Astrocyte of the cerebellum (primary cell): ENCODE measurements around the gene OR4C3.
"Not testable (repeated sequence)": the region's sequence is repeated elsewhere in the genome, so short reads cannot be mapped to it uniquely, and the experiment has no call there.

Source experiments
- DNase-seq: peaks from one replicate; pipeline ENCODE4 v3.0.0-alpha.2; 2011; ENCODE audit warnings: low read depth
- H3K4me3 ChIP-seq: 2 replicates; pipeline ENCODE4 v1.5.1; 2011; ENCODE audit warnings: mild to moderate bottlenecking, low read depth, low read length, moderate library complexity
- in situ Hi-C: cut with HindIII; loops from 2 replicates; pipeline ENCODE4 v1.10.0; 2017; ENCODE audit warnings: low sequenced_read_pairs
- TF ChIP-seq, protein P1 (sequence below): IDR thresholded peaks from 2 replicates; pipeline ENCODE4 v1.5.1; 2012; ENCODE audit warnings: low read length, low read depth, moderate library complexity, mild to moderate bottlenecking; ENCODE audit errors: missing control alignments

Gene OR4C3

GRCh38 chr11:48354677-48355076 lies 30.0 kb downstream of the OR4C3 start:
- no peak for DNase-seq
- TF ChIP-seq, protein P1, sequence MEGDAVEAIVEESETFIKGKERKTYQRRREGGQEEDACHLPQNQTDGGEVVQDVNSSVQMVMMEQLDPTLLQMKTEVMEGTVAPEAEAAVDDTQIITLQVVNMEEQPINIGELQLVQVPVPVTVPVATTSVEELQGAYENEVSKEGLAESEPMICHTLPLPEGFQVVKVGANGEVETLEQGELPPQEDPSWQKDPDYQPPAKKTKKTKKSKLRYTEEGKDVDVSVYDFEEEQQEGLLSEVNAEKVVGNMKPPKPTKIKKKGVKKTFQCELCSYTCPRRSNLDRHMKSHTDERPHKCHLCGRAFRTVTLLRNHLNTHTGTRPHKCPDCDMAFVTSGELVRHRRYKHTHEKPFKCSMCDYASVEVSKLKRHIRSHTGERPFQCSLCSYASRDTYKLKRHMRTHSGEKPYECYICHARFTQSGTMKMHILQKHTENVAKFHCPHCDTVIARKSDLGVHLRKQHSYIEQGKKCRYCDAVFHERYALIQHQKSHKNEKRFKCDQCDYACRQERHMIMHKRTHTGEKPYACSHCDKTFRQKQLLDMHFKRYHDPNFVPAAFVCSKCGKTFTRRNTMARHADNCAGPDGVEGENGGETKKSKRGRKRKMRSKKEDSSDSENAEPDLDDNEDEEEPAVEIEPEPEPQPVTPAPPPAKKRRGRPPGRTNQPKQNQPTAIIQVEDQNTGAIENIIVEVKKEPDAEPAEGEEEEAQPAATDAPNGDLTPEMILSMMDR = no peak
- in situ Hi-C loops = no loop called here
- no peak overlapping the region for H3K4me3 ChIP-seq

GRCh38 chr11:48361289-48361688 lies 36.6 kb downstream of the OR4C3 start:
- H3K4me3 ChIP-seq, DNase-seq, in situ Hi-C loops: not testable (repeated sequence)

DNA sequence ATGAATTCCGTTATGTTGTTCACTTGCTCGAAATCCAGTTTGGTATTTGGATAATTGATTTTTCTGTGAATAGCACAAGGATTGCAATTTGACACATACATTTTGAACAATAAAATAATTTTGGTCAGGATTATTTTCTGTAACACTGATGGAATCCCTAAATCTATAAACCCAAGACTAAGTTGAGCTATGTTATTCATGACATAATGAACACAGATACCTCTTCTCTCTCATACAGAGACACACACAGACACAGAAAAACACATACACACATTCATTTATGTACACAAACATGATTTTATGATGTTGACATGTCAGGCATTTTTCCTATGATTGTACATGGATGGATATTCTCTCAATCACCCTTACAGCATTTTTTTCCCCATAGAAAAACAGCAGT lies 41.6 kb downstream of the OR4C3 start, which contains the start of gene OR4C5:
TSS of gene OR4C5 (minus strand) at position 101 of the 400 bp plus-strand sequence. CDS start at position 101, 0 bp downstream.
- H3K4me3 ChIP-seq = no peak within 1 kb of the TSS
- DNase-seq = no peak
- TF ChIP-seq, protein P1 = no peak
- in situ Hi-C loops = no loop called here
